ENCODE results near the gene TEKT4.
"Not testable (repeated sequence)": the region's sequence is repeated elsewhere in the genome, so short reads cannot be mapped to it uniquely, and the experiment has no call there.

The TEKT4 gene

GRCh38 chr2:94875820-94876522 is 4.7 kb downstream of the TEKT4 start:
- no peak for DNase-seq

- DNase-seq: no peak
Measured at GRCh38 chr2:94876523-94876863, 5.3 kb downstream of the TEKT4 start.

DNA sequence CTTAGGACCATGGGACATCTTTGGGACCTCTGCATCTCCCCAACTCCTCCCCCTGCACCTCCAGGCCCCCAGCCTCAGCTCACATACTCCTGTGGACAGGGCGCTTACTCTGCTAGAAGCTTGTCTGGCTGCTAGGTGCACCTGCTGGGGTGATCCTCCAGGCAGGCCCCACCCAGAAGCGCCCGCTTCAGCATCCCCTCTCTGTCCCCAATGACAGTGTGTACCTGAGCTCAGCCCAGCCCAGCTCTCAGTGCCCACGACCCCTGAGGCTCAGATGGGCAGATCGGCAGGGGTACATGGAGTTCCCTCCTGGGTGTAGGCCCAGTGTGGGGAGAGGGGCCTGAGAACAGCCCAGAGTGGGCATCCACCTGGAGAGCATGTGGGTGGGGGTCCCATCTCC is 5.9 kb downstream of the TEKT4 start:
- DNase-seq: no peak

- DNase-seq: not testable (repeated sequence)
Measured at GRCh38 chr2:94878575-94878974, 7.3 kb downstream of the TEKT4 start.

GRCh38 chr2:94879314-94879981 is 8.2 kb downstream of the TEKT4 start:
- DNase-seq: no peak

- DNase-seq: no peak
Measured at GRCh38 chr2:94879982-94880377, 8.8 kb downstream of the TEKT4 start.

GRCh38 chr2:94880507-94880906 is 9.3 kb downstream of the TEKT4 start:
- no peak for DNase-seq

- DNase-seq: no peak
Measured at GRCh38 chr2:94881070-94881469, 9.8 kb downstream of the TEKT4 start.

DNA sequence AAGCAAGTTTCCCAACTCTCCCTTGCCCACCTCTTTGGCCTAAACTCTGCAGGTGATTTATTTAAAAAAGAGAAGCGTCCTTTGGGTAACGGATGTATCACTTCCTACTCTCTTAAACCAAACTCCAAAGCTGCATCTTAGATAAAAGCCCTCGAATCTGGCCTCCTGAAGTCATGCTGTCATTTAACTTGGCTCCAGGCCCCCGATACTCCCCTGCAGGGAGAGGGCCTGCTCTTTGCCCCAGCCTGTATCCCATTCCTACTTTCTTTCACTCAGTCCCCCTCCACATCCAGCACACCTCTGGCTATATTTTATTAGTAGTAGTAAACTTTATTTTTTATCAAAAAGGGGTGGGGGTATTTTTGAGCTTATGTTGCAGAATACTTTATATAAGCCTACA is 19.0 kb downstream of the TEKT4 start:
- DNase-seq: no peak

GRCh38 chr2:94895273-94895672 is 24.0 kb downstream of the TEKT4 start:
- not testable (repeated sequence) for DNase-seq

GRCh38 chr2:94906976-94907375 is 35.7 kb downstream of the TEKT4 start:
- not testable (repeated sequence) for DNase-seq

GRCh38 chr2:94923196-94923595 is 52.0 kb downstream of the TEKT4 start:
- no peak for DNase-seq

- not testable (repeated sequence) for DNase-seq
Measured at GRCh38 chr2:94924999-94925398, 53.8 kb downstream of the TEKT4 start.

Measured in NCI-H2029 (cell line).